Panc1 (cell line): ENCODE measurements around the gene SMC4. TPM values are rescaled to one million over a fixed set of nuclear protein-coding genes. Genes with fewer than 3 reads are reported as not detected.

Experiments
- ATAC-seq: fragments of 200-7000 bp; cut with Tn5 transposase; 2 replicates; pipeline ENCODE4 v1.9.1; 2020; ENCODE audit warnings: mild to moderate bottlenecking, moderate library complexity
- BruUV-seq: library from RNA; stranded (reverse); fragments of 400-500 nt; replicated peaks from 2 replicates; lab custom pipeline; 2021; lab: Mats Ljungman, UMichigan
- CTCF ChIA-PET: fragments of 300-600 bp; sonication (Branson Sonifier 250); formaldehyde crosslinking; loops from one replicate; lab custom pipeline; 2022; ENCODE audit warnings: antibody characterized with exemption; lab: Charles Lee
- POLR2A ChIA-PET: fragments of 300-600 bp; sonication (Branson Sonifier 250); formaldehyde crosslinking; loops from one replicate; lab custom pipeline; 2022; ENCODE audit warnings: antibody characterized with exemption; lab: Charles Lee
- DNase-seq: peaks from one replicate; pipeline ENCODE4 v3.0.0-alpha.2; 2010; ENCODE audit warnings: low read depth, low spot score
- H3K27ac ChIP-seq: 2 replicates; pipeline ENCODE4 v1.5.1; 2011; ENCODE audit warnings: mild to moderate bottlenecking, low read length, inconsistent platforms
- H3K27me3 ChIP-seq: fragments of 200-500 bp; sonication (Bioruptor generic); 2 replicates; pipeline ENCODE4 v1.6.0; 2014; ENCODE audit warnings: low read length, inconsistent platforms; ENCODE audit not compliant: control insufficient read depth, insufficient read depth
- H3K36me3 ChIP-seq: fragments of 200-500 bp; sonication (Bioruptor generic); 2 replicates; pipeline ENCODE4 v1.5.1; 2014; ENCODE audit warnings: inconsistent platforms, mild to moderate bottlenecking, low read length, moderate library complexity; ENCODE audit not compliant: control insufficient read depth, insufficient read depth
- H3K4me1 ChIP-seq: 2 replicates; pipeline ENCODE4 v1.5.1; 2011; ENCODE audit warnings: inconsistent platforms, mild to moderate bottlenecking, low read length, moderate library complexity; ENCODE audit not compliant: control insufficient read depth, insufficient read depth
- H3K4me3 ChIP-seq, 2 experiments: 2 replicates each; pipeline ENCODE4 v1.5.1; 2011 to 2012; ENCODE audit warnings: low read depth in 2 of 2, low read length in 2 of 2, mild to moderate bottlenecking in 2 of 2, inconsistent platforms in 1 of 2, moderate library complexity in 1 of 2
- H3K9me3 ChIP-seq: fragments of 200-500 bp; sonication (Bioruptor generic); 2 replicates; pipeline ENCODE4 v1.5.1; 2014; ENCODE audit warnings: low read depth, mild to moderate bottlenecking, inconsistent platforms, low read length, moderate library complexity; ENCODE audit not compliant: control insufficient read depth, insufficient read depth
- POLR2AphosphoS5 ChIP-seq: IDR thresholded peaks from 2 replicates; pipeline ENCODE4 v1.6.1; 2012; ENCODE audit warnings: mild to moderate bottlenecking, low read depth, low read length, moderate library complexity
- REST ChIP-seq, 2 experiments: IDR thresholded peaks; 2 replicates each; pipeline ENCODE4 v1.6.1; 2011 to 2012; ENCODE audit warnings: low read depth in 2 of 2, control low read depth in 1 of 2, low read length in 1 of 2, mild to moderate bottlenecking in 1 of 2, moderate library complexity in 1 of 2; ENCODE audit not compliant: insufficient read depth in 1 of 2
- SIN3A ChIP-seq: IDR thresholded peaks from 2 replicates; pipeline ENCODE4 v1.6.1; 2012; ENCODE audit warnings: low read depth, mild to moderate bottlenecking, low read length, moderate library complexity, borderline replicate concordance; ENCODE audit not compliant: insufficient read depth
- TCF7L2 ChIP-seq: IDR thresholded peaks from 2 replicates; pipeline ENCODE4 v1.6.1; 2011; ENCODE audit warnings: mild to moderate bottlenecking, low read depth, low read length, inconsistent platforms
- in situ Hi-C: cut with HindIII; loops from 2 replicates; pipeline ENCODE4 v1.10.0; 2016; ENCODE audit warnings: low sequenced_read_pairs, low pct_unique_long_range_greater_than_20kb
- intact Hi-C: fragments of 100-400 bp; cut with micrococcal nuclease; formaldehyde crosslinking; loops from one replicate; pipeline ENCODE4 v1.10.0; 2022; ENCODE audit not compliant: unreplicated experiment
- total RNA-seq: library from RNA; stranded (reverse); gene quantifications from one replicate; pipeline ENCODE4 v1.2.1, GENCODE V29; 2021; ENCODE audit not compliant: unreplicated experiment
- TF ChIP-seq, protein P1 (sequence below): fragments of 450-650 bp; IDR thresholded peaks from 2 replicates; pipeline ENCODE4 v1.5.1; 2017; ENCODE audit warnings: mild to moderate bottlenecking

The SMC4 gene
- total RNA-seq, 1 experiment from 2014 or later: 160 TPM

GRCh38 chr3:160444411-160444810, 45.0 kb downstream of the SMC4 start:
- in situ Hi-C loops (no loop called here), intact Hi-C loops (no loop called here)
- H3K36me3 ChIP-seq: peaks cover 9% of the 10 kb centered on the region
- CTCF ChIA-PET: interaction anchor here (0.6 to 0.7 kb wide), 2 partner anchors 281 to 497 kb away, joined by 5 to 6 read pairs; no protein-coding TSS in a partner anchor
- H3K4me1 ChIP-seq: peaks cover 10% of the 10 kb centered on the region; the same call in 1 of the 2 replicates
- no peak for TF ChIP-seq TCF7L2
- no peak for TF ChIP-seq POLR2AphosphoS5
- no peak for TF ChIP-seq REST (IDR thresholded peaks at IDR 0.05; ENCODE audit: insufficient read depth in 1 of 2, low read depth in 2 of 2, low read length in 1 of 2)
- TF ChIP-seq, protein P1, sequence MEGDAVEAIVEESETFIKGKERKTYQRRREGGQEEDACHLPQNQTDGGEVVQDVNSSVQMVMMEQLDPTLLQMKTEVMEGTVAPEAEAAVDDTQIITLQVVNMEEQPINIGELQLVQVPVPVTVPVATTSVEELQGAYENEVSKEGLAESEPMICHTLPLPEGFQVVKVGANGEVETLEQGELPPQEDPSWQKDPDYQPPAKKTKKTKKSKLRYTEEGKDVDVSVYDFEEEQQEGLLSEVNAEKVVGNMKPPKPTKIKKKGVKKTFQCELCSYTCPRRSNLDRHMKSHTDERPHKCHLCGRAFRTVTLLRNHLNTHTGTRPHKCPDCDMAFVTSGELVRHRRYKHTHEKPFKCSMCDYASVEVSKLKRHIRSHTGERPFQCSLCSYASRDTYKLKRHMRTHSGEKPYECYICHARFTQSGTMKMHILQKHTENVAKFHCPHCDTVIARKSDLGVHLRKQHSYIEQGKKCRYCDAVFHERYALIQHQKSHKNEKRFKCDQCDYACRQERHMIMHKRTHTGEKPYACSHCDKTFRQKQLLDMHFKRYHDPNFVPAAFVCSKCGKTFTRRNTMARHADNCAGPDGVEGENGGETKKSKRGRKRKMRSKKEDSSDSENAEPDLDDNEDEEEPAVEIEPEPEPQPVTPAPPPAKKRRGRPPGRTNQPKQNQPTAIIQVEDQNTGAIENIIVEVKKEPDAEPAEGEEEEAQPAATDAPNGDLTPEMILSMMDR: no peak
- no peak for TF ChIP-seq SIN3A
- H3K27me3 ChIP-seq: no peaks in the 10 kb centered on the region
- H3K27ac ChIP-seq: no peak overlapping the region
- DNase-seq (no peak), ATAC-seq (no peak)
- H3K4me3 ChIP-seq: no peak overlapping the region
- H3K9me3 ChIP-seq: no peaks in the 10 kb centered on the region
- no TSS peak for BruUV-seq
- POLR2A ChIA-PET: no interaction called here

DNA sequence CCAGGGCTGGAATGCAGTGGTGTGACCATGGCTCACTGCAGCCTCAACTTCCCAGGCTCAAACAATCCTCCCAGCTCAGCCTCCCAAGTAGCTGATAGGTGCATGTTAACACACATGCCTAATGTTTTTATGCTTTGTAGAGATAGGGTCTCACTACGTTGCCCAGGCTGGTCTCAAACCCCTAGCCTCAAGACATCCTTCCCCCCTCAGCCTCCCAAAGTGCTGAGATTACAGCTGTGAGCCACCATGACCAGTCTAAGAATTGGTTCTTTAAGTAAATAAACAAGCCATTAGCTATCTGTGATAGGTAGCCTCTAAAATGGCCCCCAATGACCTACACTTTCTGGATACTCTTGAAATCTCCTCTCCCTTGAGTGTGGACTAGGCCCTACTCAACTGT, 46.4 kb downstream of the SMC4 start:
- Histone ChIP-seq H3K4me1 (peaks cover 17% of the 10 kb centered on the region), H3K27me3 (no peaks in the 10 kb centered on the region), H3K4me3 (no peak overlapping the region), H3K9me3 (no peaks in the 10 kb centered on the region), H3K36me3 (peaks cover 9% of the 10 kb centered on the region), H3K27ac (no peak overlapping the region)
- POLR2A ChIA-PET: no interaction called here
- no peak for ATAC-seq
- CTCF ChIA-PET: no interaction called here
- no TSS peak for BruUV-seq
- intact Hi-C loops: no loop called here
- DNase-seq: no peak
- TF ChIP-seq SIN3A (no peak), REST (IDR thresholded peaks at IDR 0.05; ENCODE audit: insufficient read depth in 1 of 2, low read depth in 2 of 2, low read length in 1 of 2) (no peak), POLR2AphosphoS5 (no peak), TCF7L2 (no peak)
- TF ChIP-seq, protein P1: no peak
- in situ Hi-C loops: no loop called here
